ENCODE data around the gene SPG21.
A peak's percentile ranks its signal among the peaks of the same experiment; 100 is the strongest.

Gene SPG21

DNA sequence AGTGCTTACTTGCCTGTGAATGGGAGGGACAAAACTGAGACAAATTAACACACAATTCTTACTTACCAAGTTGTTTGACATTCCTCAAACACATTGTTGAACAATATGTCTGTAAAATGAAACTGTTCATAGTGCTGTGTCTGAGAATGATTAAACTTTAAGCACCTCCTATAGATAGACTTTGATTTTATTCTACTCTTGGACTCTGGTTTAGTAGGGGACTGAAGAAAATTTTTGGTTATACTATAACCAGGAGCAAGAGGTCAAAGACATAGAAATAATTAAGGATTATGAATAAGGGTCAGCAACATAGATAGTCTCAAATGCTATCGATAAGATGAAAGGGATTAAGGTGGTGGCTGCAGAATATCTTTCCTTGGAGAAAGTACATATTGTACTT is 47.6 kb upstream of the SPG21 start:
- H3K27me3 ChIP-seq (ENCODE audit: insufficient read depth, low read length), result no peaks in the 10 kb centered on the region; the same call in 1 of the 2 replicates
- peaks cover 3% of the 10 kb centered on the region for H3K4me1 ChIP-seq (ENCODE audit: insufficient read depth, low read length, severe bottlenecking)
- no peak overlapping the region for H3K27ac ChIP-seq (ENCODE audit: low read depth, low read length, poor library complexity, severe bottlenecking)
- H3K4me2 ChIP-seq (ENCODE audit: low read length), result no peak overlapping the region
- no peaks in the 10 kb centered on the region for H3K9me2 ChIP-seq (ENCODE audit: low read depth, low read length)
- H3F3A ChIP-seq (ENCODE audit: insufficient read depth, low read length), result no peaks in the 10 kb centered on the region
- no peak overlapping the region for H3K9ac ChIP-seq (ENCODE audit: low read length)
- H4K20me1 ChIP-seq (ENCODE audit: insufficient read depth, low read length), result no peaks in the 10 kb centered on the region
- TF ChIP-seq, protein P1, sequence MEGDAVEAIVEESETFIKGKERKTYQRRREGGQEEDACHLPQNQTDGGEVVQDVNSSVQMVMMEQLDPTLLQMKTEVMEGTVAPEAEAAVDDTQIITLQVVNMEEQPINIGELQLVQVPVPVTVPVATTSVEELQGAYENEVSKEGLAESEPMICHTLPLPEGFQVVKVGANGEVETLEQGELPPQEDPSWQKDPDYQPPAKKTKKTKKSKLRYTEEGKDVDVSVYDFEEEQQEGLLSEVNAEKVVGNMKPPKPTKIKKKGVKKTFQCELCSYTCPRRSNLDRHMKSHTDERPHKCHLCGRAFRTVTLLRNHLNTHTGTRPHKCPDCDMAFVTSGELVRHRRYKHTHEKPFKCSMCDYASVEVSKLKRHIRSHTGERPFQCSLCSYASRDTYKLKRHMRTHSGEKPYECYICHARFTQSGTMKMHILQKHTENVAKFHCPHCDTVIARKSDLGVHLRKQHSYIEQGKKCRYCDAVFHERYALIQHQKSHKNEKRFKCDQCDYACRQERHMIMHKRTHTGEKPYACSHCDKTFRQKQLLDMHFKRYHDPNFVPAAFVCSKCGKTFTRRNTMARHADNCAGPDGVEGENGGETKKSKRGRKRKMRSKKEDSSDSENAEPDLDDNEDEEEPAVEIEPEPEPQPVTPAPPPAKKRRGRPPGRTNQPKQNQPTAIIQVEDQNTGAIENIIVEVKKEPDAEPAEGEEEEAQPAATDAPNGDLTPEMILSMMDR (IDR thresholded peaks at IDR 0.05; ENCODE audit: low read length), result no peak
- no peak overlapping the region for H2AFZ ChIP-seq (ENCODE audit: low read length)
- H3K36me3 ChIP-seq (ENCODE audit: insufficient read depth, low read length), result no peaks in the 10 kb centered on the region
- H3K4me3 ChIP-seq (ENCODE audit: low read depth, low read length, poor library complexity, severe bottlenecking), result no peak overlapping the region
- H3K9me3 ChIP-seq (ENCODE audit: low read length), result no peaks in the 10 kb centered on the region
- no peaks in the 10 kb centered on the region for H3K79me2 ChIP-seq (ENCODE audit: insufficient read depth, low read length)

DNA sequence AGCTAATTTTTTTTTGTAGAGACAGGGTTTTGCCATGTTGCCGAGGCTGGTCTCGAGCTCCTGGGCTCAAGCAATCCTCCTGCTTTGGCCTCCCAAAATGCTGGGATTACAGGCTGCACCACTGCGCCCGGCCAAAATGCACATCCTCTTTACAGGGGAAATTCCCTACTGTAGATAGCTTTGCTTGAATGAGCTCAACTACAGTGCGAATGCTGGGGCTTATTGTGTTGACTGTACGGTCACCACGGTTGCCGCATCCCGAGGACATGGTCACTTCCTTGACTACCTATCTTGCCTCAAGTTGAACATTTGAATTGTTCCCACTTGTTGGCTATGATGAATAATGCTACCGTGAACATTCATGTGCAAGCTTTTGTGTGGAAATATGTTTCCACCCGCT is 45.0 kb upstream of the SPG21 start:
- no peaks in the 10 kb centered on the region for H3K9me3 ChIP-seq (ENCODE audit: low read length)
- no peaks in the 10 kb centered on the region for H3K79me2 ChIP-seq (ENCODE audit: insufficient read depth, low read length)
- H3K4me1 ChIP-seq (ENCODE audit: insufficient read depth, low read length, severe bottlenecking), result peaks cover 3% of the 10 kb centered on the region
- H4K20me1 ChIP-seq (ENCODE audit: insufficient read depth, low read length), result no peaks in the 10 kb centered on the region
- H3K4me2 ChIP-seq (ENCODE audit: low read length), result no peak overlapping the region
- no peaks in the 10 kb centered on the region for H3K9me2 ChIP-seq (ENCODE audit: low read depth, low read length)
- no peak overlapping the region for H3K27ac ChIP-seq (ENCODE audit: low read depth, low read length, poor library complexity, severe bottlenecking)
- no peak overlapping the region for H2AFZ ChIP-seq (ENCODE audit: low read length)
- H3F3A ChIP-seq (ENCODE audit: insufficient read depth, low read length), result no peaks in the 10 kb centered on the region
- no peak overlapping the region for H3K4me3 ChIP-seq (ENCODE audit: low read depth, low read length, poor library complexity, severe bottlenecking)
- H3K9ac ChIP-seq (ENCODE audit: low read length), result no peak overlapping the region
- TF ChIP-seq EZH2 (IDR thresholded peaks at IDR 0.05; ENCODE audit: borderline replicate concordance, low read length), result no peak
- TF ChIP-seq, protein P1 (IDR thresholded peaks at IDR 0.05; ENCODE audit: low read length), result no peak
- H3K27me3 ChIP-seq (ENCODE audit: insufficient read depth, low read length), result no peaks in the 10 kb centered on the region
- H3K36me3 ChIP-seq (ENCODE audit: insufficient read depth, low read length), result no peaks in the 10 kb centered on the region

DNA sequence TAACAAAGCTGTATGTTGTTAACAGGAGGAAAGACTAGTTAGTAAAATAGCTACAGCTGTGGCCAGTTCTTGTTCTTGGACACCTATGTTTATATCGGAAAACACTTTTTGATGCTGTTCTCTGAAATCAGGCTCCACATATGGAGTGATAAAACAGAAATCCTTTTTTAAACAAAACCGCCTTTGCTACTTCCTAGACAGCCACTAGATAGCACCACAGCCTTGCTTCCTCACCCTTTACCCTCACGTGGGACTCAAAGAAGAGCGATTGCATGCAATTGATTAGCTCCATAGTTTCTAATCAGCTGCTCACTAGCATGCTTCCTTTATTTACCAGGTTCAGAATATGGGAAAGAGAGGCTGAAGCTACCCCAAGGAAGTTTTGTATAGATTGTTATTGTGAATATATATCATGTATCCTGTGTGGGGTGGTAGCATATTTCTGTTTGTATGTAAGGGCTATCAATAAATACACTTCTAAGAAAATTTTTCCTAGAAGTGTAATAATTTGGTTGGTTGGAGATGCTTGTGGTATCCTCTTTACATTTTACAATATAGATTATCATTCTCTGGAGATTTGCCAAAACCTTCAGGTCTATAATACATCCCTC is 44.0 kb upstream of the SPG21 start:
- Histone ChIP-seq H3K27me3 (ENCODE audit: insufficient read depth, low read length) (no peaks in the 10 kb centered on the region), H3K9me3 (ENCODE audit: low read length) (no peaks in the 10 kb centered on the region), H3K27ac (ENCODE audit: low read depth, low read length, poor library complexity, severe bottlenecking) (no peak overlapping the region), H3K9ac (ENCODE audit: low read length) (no peak overlapping the region), H3K9me2 (ENCODE audit: low read depth, low read length) (no peaks in the 10 kb centered on the region), H3K4me1 (ENCODE audit: insufficient read depth, low read length, severe bottlenecking) (peaks cover 3% of the 10 kb centered on the region), H3F3A (ENCODE audit: insufficient read depth, low read length) (no peaks in the 10 kb centered on the region), H2AFZ (ENCODE audit: low read length) (no peak overlapping the region), H3K36me3 (ENCODE audit: insufficient read depth, low read length) (no peaks in the 10 kb centered on the region), H3K4me3 (ENCODE audit: low read depth, low read length, poor library complexity, severe bottlenecking) (no peak overlapping the region), H3K4me2 (ENCODE audit: low read length) (no peak overlapping the region), H4K20me1 (ENCODE audit: insufficient read depth, low read length) (no peaks in the 10 kb centered on the region), H3K79me2 (ENCODE audit: insufficient read depth, low read length) (peaks cover under 1% of the 10 kb centered on the region)
- TF ChIP-seq, protein P1 (IDR thresholded peaks at IDR 0.05; ENCODE audit: low read length), result peak; percentile 45
- TF ChIP-seq EZH2 (IDR thresholded peaks at IDR 0.05; ENCODE audit: borderline replicate concordance, low read length), result no peak
